Measurements from ENCODE around the gene CD3D.

DNA sequence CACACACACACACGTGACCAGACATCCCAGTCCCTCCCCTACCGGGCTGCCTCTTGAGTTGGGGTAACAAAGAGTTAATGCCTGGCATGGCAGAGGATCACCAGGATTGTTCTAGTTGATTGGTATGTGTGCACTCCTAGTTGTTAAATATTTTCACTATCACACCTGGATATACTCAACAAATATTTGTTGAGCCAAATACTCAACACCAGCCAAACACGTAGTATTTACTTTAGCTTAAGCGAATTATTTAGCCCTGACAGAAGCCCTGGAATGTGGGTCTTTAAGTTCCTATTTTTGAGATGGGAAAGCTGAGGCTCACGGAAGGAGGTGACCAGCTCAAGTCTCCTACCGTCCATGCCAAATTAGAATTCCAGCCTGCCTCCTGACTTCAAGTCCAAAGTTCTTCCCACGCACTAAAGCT, 27.5 kb downstream of the CD3D start:
- TF ChIP-seq, protein P1, sequence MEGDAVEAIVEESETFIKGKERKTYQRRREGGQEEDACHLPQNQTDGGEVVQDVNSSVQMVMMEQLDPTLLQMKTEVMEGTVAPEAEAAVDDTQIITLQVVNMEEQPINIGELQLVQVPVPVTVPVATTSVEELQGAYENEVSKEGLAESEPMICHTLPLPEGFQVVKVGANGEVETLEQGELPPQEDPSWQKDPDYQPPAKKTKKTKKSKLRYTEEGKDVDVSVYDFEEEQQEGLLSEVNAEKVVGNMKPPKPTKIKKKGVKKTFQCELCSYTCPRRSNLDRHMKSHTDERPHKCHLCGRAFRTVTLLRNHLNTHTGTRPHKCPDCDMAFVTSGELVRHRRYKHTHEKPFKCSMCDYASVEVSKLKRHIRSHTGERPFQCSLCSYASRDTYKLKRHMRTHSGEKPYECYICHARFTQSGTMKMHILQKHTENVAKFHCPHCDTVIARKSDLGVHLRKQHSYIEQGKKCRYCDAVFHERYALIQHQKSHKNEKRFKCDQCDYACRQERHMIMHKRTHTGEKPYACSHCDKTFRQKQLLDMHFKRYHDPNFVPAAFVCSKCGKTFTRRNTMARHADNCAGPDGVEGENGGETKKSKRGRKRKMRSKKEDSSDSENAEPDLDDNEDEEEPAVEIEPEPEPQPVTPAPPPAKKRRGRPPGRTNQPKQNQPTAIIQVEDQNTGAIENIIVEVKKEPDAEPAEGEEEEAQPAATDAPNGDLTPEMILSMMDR (conservative IDR thresholded peaks at IDR 0.05; ENCODE audit: low read length) = no peak
- TF ChIP-seq EZH2phosphoT487 (IDR thresholded peaks at IDR 0.05; ENCODE audit: borderline replicate concordance, low read depth, low read length) = no peak
